Chondrocyte (in vitro differentiated cells): Measurements from ENCODE around the gene MGST2. TPM values are rescaled to one million over a fixed set of nuclear protein-coding genes. Genes with fewer than 3 reads are reported as not detected.

Experiments used
- DNase-seq: peaks from one replicate; pipeline ENCODE4 v3.0.0; 2021; ENCODE audit warnings: mixed read lengths, low spot score
- H3K27ac Mint-ChIP-seq: one replicate; pipeline ENCODE4 v1.8.0; 2021; ENCODE audit warnings: mild to moderate bottlenecking, moderate library complexity, mixed read lengths; ENCODE audit not compliant: unreplicated experiment
- H3K27me3 Mint-ChIP-seq: 2 replicates; pipeline ENCODE4 v1.8.0; 2021; ENCODE audit warnings: low read depth, mixed read lengths
- H3K36me3 Mint-ChIP-seq: 2 replicates; pipeline ENCODE4 v1.8.0; 2021; ENCODE audit warnings: low read depth, mixed read lengths
- H3K4me1 Mint-ChIP-seq: 2 replicates; pipeline ENCODE4 v1.8.0; 2021; ENCODE audit warnings: low read depth, mild to moderate bottlenecking, mixed read lengths
- H3K4me3 Mint-ChIP-seq: one replicate; pipeline ENCODE4 v1.8.0; 2021; ENCODE audit warnings: mild to moderate bottlenecking, moderate library complexity, mixed read lengths; ENCODE audit not compliant: unreplicated experiment
- H3K9me3 Mint-ChIP-seq: 2 replicates; pipeline ENCODE4 v1.8.0; 2021; ENCODE audit warnings: low read depth, mixed read lengths
- total RNA-seq: library from RNA; stranded (reverse); gene quantifications from 3 replicates; pipeline ENCODE4 v1.2.1, GENCODE V29; 2021
- TF ChIP-seq, protein P1 (sequence below): fragments of 200-600 bp; sonication (generic); IDR thresholded peaks from 2 replicates; pipeline ENCODE4 v1.5.0; 2021; ENCODE audit warnings: antibody characterized with exemption, mild to moderate bottlenecking, moderate library complexity

MGST2 gene
- total RNA-seq, 1 donor from 2014 or later = 23.7 TPM

- Mint-ChIP-seq H3K4me3 (no peak overlapping the region), H3K4me1 (peaks cover 25% of the 10 kb centered on the region), H3K36me3 (no peaks in the 10 kb centered on the region), H3K27me3 (no peaks in the 10 kb centered on the region), H3K9me3 (no peaks in the 10 kb centered on the region), H3K27ac (no peak overlapping the region)
- TF ChIP-seq, protein P1, sequence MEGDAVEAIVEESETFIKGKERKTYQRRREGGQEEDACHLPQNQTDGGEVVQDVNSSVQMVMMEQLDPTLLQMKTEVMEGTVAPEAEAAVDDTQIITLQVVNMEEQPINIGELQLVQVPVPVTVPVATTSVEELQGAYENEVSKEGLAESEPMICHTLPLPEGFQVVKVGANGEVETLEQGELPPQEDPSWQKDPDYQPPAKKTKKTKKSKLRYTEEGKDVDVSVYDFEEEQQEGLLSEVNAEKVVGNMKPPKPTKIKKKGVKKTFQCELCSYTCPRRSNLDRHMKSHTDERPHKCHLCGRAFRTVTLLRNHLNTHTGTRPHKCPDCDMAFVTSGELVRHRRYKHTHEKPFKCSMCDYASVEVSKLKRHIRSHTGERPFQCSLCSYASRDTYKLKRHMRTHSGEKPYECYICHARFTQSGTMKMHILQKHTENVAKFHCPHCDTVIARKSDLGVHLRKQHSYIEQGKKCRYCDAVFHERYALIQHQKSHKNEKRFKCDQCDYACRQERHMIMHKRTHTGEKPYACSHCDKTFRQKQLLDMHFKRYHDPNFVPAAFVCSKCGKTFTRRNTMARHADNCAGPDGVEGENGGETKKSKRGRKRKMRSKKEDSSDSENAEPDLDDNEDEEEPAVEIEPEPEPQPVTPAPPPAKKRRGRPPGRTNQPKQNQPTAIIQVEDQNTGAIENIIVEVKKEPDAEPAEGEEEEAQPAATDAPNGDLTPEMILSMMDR = no peak
- DNase-seq = no peak
Observed at GRCh38 chr4:139745111-139745639, 79.6 kb downstream of the MGST2 start.

GRCh38 chr4:139746431-139747171 lies 81.0 kb downstream of the MGST2 start:
- Mint-ChIP-seq H3K9me3 (no peaks in the 10 kb centered on the region), H3K27me3 (no peaks in the 10 kb centered on the region), H3K4me1 (peaks cover 16% of the 10 kb centered on the region), H3K36me3 (no peaks in the 10 kb centered on the region), H3K27ac (no peak overlapping the region), H3K4me3 (no peak overlapping the region)
- no peak for DNase-seq
- TF ChIP-seq, protein P1 = no peak

DNA sequence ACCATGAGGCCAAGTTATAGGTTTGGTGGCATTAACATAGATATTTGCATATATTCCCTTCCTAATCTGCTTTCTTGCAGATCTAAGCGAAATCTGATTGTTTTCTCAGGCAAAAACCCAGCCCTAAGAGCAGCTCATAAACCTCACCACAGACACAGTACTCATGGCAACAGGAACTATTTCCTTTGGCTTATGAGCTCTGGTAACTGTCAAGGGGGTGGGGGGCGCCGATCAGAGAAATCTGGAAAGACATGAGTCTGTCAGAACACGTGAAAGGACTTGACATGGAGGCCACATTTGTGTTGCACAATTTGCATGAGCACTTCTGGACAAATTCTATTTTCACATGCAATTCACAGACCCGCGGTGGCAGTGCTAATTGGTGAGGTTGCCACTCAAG lies 83.7 kb downstream of the MGST2 start:
- no peak for DNase-seq
- no peaks in the 10 kb centered on the region for H3K9me3 Mint-ChIP-seq
- no peak overlapping the region for H3K27ac Mint-ChIP-seq
- H3K27me3 Mint-ChIP-seq = no peaks in the 10 kb centered on the region
- no peak overlapping the region for H3K4me3 Mint-ChIP-seq
- no peaks in the 10 kb centered on the region for H3K36me3 Mint-ChIP-seq
- TF ChIP-seq, protein P1 = no peak
- H3K4me1 Mint-ChIP-seq = peaks cover 6% of the 10 kb centered on the region

DNA sequence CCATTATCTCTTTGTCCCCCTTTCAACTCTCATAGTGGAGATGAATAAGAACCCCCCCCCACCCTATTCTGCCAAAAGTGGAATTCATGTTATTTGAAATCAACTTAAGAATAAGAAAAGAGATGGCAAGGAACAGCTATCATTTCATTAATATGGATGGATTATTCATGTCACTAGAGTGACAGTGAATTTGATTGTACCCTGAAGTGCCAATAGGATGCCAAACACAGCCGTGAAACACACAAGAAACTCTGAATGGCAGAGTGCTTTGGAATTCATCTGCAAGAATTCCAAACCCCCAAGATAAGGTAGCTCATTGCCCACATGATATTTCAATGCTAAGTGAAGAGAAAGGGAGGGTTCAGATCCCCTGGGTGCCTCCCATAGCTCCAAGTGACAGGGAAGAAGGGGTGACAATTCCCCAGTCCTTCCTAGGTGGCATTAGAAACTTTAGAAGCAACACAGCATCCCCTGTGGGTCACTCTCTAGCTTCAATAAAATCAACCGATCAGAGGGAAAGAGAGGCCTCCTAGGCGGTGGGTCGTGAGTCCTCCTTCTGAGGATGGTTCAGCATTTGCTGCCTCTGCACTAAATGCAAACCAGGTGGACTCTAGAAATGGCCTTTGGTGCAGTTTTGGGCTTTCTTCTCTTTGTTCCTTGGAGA lies 84.3 kb downstream of the MGST2 start:
- TF ChIP-seq, protein P1 = no peak
- Mint-ChIP-seq H3K27me3 (no peaks in the 10 kb centered on the region), H3K9me3 (no peaks in the 10 kb centered on the region), H3K4me3 (no peak overlapping the region), H3K36me3 (no peaks in the 10 kb centered on the region), H3K27ac (no peak overlapping the region), H3K4me1 (peaks cover 6% of the 10 kb centered on the region)
- DNase-seq = no peak

GRCh38 chr4:139753686-139754085 lies 88.1 kb downstream of the MGST2 start:
- Mint-ChIP-seq H3K27ac (no peak overlapping the region), H3K9me3 (no peaks in the 10 kb centered on the region), H3K27me3 (no peaks in the 10 kb centered on the region), H3K4me1 (no peaks in the 10 kb centered on the region), H3K4me3 (no peak overlapping the region), H3K36me3 (no peaks in the 10 kb centered on the region)
- DNase-seq = no peak
- TF ChIP-seq, protein P1 = no peak

Other genes starting within 250 kb of the MGST2 start
- 12.4 to 14.2 TPM (median 13.8 TPM) in 3 replicates for gene RAB33B, start 211.7 kb upstream of the MGST2 start, total RNA-seq
- gene SETD7, start 109.6 kb upstream of the MGST2 start, total RNA-seq = 56.0 to 63.6 TPM (median 56.3 TPM) in 3 replicates